ENCODE measurements around the gene TMEM33.

- TF ChIP-seq, protein P1, sequence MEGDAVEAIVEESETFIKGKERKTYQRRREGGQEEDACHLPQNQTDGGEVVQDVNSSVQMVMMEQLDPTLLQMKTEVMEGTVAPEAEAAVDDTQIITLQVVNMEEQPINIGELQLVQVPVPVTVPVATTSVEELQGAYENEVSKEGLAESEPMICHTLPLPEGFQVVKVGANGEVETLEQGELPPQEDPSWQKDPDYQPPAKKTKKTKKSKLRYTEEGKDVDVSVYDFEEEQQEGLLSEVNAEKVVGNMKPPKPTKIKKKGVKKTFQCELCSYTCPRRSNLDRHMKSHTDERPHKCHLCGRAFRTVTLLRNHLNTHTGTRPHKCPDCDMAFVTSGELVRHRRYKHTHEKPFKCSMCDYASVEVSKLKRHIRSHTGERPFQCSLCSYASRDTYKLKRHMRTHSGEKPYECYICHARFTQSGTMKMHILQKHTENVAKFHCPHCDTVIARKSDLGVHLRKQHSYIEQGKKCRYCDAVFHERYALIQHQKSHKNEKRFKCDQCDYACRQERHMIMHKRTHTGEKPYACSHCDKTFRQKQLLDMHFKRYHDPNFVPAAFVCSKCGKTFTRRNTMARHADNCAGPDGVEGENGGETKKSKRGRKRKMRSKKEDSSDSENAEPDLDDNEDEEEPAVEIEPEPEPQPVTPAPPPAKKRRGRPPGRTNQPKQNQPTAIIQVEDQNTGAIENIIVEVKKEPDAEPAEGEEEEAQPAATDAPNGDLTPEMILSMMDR (conservative IDR thresholded peaks at IDR 0.05; ENCODE audit: low read depth, low read length), result no peak
- no peak for TF ChIP-seq EZH2 (IDR thresholded peaks at IDR 0.05; ENCODE audit: borderline replicate concordance, low read depth, low read length, poor library complexity, severe bottlenecking)
These were observed 13.8 kb upstream of the TMEM33 start for GRCh38 chr4:41921476-41921875.

Measured in A673 (cell line).